Spleen (tissue), 7 donors: Measurements from ENCODE around the gene GRIK1.

ENCODE experiments used
- CTCF ChIP-seq, 11 experiments: fragments of 200-600 bp in 7 of 11; fragments of 450-650 bp in 4 of 11; sonication (generic) in 4 of 11; IDR thresholded peaks in 8 of 11; conservative IDR thresholded peaks in 3 of 11; 1 replicate in 7 of 11; 2 replicates in 4 of 11; pipeline versions ENCODE4 v1.4.0 to v1.8.0; 2016 to 2021; ENCODE audit warnings: antibody characterized with exemption in 11 of 11, inconsistent platforms in 4 of 11, mild to moderate bottlenecking in 1 of 11
- POLR2A ChIP-seq, 3 donors: fragments of 450-650 bp; IDR thresholded peaks; one replicate each; pipeline ENCODE4 v1.5.1; 2017; ENCODE audit warnings: antibody characterized with exemption in 3 of 3, mild to moderate bottlenecking in 1 of 3
- POLR2AphosphoS5 ChIP-seq, 3 donors: sonication (generic); formaldehyde crosslinking; IDR thresholded peaks; one replicate each; pipeline ENCODE4 v1.5.1; 2017; ENCODE audit warnings: antibody characterized with exemption in 3 of 3
- donor health status: DM: no; HTN: no; CAD: no; lungs with moderate emphysema.
- donor health status: DM: no; HTN: no; CAD: no.
- donor health status: DM: no; HTN: no; CAD: no.

- TF ChIP-seq CTCF (IDR thresholded peaks at IDR 0.05 in 8 of 11, conservative IDR thresholded peaks at IDR 0.05 in 3 of 11) (no peak), POLR2A (IDR thresholded peaks at IDR 0.05) (no peak), POLR2AphosphoS5 (IDR thresholded peaks at IDR 0.05) (no peak)
Measured at GRCh38 chr21:29818383-29818921, 121.3 kb downstream of the GRIK1 start.
